ENCODE measurements around the gene TPPP2.

DNA sequence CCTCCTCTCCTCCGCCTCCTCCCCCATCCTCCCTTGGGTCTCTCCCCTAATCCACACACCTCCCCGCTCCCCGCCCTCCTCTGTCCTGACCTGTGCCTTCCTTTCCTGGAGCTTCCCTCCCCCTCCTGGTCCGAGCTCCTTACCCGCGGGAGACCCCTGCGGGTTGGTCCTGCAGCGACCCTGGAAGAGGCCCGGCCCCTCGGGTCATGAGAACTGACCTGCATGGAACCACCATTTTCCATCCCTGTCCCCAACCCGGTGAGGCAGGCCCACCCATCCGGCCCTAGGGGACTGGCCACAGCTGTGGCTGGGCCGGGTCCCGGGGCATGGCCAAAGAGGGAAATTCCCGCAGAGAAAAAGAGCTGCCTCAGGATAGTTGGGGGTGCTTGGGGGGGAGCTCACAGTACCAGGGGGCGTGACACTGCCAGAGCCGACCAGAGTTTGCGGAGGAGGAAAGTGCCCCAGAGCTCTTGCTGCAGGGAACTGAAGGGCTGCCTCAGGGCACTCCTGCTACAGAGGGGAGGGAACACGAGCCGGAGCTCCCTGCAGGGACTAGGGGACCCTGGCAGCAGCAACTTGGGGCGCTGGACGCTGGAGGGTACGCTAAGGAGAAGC lies 40.7 kb downstream of the TPPP2 start:
- no peak for TF ChIP-seq EZH2 (IDR thresholded peaks at IDR 0.05; ENCODE audit: insufficient read depth, poor library complexity, severe bottlenecking)
- TF ChIP-seq EZH2phosphoT487 (IDR thresholded peaks at IDR 0.05; ENCODE audit: insufficient read depth, low read depth): no peak

Data from GM23248 (cell line).